GM19455 (cell line): ENCODE data around the gene GPHN.

Source experiments
- ATAC-seq: cut with Tn5 transposase; IDR thresholded peaks from one replicate; pipeline ENCODE4 v1.9.1; 2021; ENCODE audit not compliant: unreplicated experiment

Gene GPHN

DNA sequence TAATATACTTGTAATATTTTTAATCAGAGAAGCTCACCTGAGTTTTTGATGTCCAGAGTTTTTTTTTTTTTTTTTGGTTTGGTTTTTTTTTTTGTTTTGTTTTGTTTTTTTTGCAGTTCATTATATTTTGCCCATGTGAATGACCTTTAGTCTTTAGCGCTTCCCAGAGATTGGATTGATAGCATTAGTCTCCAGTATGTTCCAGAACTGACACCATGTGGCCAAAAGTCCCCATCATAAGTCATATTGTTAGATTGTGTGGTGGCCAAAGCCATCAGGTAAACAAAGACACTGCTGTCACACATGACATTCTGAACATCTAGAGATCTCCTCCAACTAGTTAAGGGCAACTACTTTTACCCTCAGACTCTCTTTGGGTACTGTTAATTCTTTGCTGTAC lies 408.5 kb downstream of the GPHN start:
- ATAC-seq, result no peak

- ATAC-seq, result no peak
Observed at GRCh38 chr14:66918527-66918926, 410.6 kb downstream of the GPHN start.

DNA sequence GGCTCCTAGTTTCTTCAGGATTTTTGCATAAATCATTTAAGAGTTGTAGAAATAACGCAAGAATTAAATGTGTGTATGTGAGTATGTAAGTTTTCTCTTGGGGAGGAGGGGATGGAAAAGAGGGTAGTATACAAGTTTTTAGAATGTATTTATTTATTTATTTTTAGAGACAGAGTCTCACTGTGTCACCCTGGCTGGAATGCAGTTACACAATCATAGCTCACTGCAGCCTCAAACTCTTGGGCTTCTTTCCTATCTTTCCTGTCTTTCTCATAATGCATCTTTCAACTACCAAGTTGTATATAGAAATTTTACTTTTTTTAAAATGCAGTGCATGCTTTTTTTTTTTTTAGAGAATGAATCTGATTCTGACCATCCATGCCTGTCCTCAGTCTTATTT lies 412.2 kb downstream of the GPHN start:
- no peak for ATAC-seq

DNA sequence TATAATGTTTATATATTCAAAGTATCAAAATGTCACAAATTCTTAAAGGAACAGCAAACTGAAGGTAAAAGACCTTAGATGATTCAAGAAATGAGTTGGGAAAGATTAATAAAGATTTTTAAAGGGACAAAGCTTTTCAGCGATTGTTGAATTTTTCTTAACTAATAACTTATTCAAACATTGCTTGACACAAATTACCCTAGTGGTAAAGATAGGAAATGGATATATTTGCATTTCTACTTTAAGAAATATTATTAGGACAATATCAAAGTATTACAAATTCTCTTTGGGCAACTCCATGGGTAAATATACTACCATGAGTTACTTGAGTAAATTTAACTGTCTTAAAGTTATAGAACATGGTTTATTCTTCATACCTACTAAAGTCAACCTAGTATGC lies 415.3 kb downstream of the GPHN start:
- ATAC-seq, result no peak

- ATAC-seq, result no peak
Observed at GRCh38 chr14:66939409-66939808, 431.5 kb downstream of the GPHN start.

- no peak for ATAC-seq
Observed at GRCh38 chr14:66944872-66945271, 436.9 kb downstream of the GPHN start.

GRCh38 chr14:66955159-66955558 lies 447.2 kb downstream of the GPHN start:
- ATAC-seq, result no peak

GRCh38 chr14:66959437-66960050 lies 451.6 kb downstream of the GPHN start:
- no peak for ATAC-seq

DNA sequence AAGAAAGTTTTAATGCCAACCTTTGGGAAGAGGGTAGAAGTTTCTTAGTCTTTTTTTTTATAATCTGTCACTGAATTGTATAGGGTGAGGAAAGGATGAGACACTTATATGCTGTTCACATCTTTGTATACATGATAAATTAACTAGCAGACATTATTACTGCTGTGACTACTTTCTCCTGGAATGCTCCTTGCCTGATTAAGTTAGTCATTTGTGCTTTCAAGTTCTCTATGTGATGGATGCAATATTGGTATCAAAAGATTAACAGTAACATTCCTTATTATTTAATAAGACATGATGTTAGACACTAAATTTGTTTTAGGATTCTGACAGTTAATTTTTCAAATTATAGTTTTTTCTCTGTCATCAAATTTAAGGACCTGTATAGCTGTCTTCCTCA lies 457.9 kb downstream of the GPHN start:
- no peak for ATAC-seq

- ATAC-seq, result no peak
Observed at GRCh38 chr14:66972469-66972868, 464.5 kb downstream of the GPHN start.

GRCh38 chr14:66974397-66975025 lies 466.6 kb downstream of the GPHN start:
- no peak for ATAC-seq

DNA sequence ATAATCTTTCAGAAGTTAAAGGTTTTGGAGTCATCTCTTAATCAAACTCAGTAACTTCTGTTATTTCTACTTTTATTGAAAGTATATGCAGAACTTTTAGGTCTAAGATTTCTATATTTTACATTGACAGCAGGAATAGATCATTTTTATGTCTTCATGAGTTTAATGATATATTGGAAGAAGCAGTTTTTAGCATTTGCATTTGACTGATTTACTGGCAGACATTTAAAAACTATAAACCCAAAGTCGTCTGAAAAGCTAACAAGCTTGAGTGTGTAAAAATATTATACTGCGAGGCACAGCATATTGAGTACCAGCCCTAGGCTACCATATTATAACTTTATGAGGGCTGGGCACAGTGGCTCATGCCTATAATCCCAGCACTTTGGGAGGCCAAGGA lies 467.3 kb downstream of the GPHN start:
- no peak for ATAC-seq

DNA sequence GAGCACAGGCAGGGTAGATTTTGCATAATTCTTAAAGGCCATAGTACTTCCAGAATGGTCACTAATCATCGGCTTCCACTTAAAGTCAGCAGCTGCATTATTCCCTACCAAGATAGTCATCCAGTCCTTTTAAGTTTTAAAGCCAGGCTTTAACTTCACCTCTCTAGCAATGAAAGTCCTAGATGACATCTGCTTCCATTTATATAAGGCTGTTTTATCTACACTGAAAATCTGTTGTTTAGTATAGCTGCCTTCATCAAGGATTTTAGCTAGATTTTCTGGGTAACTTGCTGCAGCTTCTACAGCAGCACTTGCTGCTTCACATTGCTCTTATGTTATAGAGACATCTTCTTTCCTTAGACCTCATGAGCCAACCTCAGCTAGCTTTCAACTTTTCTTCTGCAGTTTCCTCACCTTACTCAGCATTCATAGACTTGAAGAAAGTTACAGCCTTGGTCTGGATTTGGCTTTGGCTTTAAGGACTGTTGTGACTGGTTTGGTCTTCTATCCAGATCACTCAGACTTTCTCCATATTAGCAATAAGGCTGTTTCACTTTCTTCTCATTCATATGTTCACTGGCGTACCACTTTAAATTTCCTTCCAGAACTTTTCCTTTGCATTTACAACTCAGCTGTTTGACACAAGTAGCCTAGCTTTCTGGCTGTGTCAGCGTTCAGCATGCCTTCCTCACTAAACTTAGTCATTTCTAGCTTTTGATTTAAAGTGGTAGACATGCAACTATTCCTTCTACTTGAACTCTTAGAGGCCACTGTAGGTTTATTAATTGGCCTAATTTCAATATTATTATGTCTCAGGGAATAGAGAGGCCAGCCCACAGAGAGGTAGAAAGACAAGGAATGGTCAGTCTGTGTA lies 471.4 kb downstream of the GPHN start:
- ATAC-seq, result no peak

- ATAC-seq, result no peak
Observed at GRCh38 chr14:66982247-66982646, 474.3 kb downstream of the GPHN start.

- ATAC-seq, result no peak
Observed at GRCh38 chr14:66992776-66993175, 484.8 kb downstream of the GPHN start.

GRCh38 chr14:66993512-66993911 lies 485.6 kb downstream of the GPHN start:
- no peak for ATAC-seq

- ATAC-seq, result no peak
Observed at GRCh38 chr14:66998013-66998412, 490.1 kb downstream of the GPHN start.

- no peak for ATAC-seq
Observed at GRCh38 chr14:66999978-67000377, 492.0 kb downstream of the GPHN start.

GRCh38 chr14:67002994-67003753 lies 495.2 kb downstream of the GPHN start:
- ATAC-seq, result no peak

GRCh38 chr14:67004521-67004920 lies 496.6 kb downstream of the GPHN start:
- no peak for ATAC-seq

- no peak for ATAC-seq
Observed at GRCh38 chr14:67010602-67011001, 502.7 kb downstream of the GPHN start.
